ENCODE data around the gene SCG3.
"Not testable (repeated sequence)": the region's sequence is repeated elsewhere in the genome, so short reads cannot be mapped to it uniquely, and the experiment has no call there.

Gene SCG3

DNA sequence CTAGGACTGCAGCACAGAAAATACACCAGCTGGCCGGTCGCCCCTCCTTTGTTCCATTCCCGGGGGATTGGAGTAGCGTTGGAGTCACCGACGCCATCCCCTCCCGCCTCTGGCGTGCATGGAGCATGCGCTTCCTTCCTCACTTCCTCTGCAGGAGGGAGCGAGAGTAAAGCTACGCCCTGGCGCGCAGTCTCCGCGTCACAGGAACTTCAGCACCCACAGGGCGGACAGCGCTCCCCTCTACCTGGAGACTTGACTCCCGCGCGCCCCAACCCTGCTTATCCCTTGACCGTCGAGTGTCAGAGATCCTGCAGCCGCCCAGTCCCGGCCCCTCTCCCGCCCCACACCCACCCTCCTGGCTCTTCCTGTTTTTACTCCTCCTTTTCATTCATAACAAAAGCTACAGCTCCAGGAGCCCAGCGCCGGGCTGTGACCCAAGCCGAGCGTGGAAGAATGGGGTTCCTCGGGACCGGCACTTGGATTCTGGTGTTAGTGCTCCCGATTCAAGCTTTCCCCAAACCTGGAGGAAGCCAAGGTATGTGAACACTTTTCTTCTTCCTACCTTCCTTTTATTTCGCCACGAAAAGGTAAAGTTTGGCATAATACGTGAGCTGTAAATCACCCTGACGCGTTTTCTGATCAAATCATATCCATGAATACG is at the start of gene SCG3:
Gene SCG3 (plus strand): TSS at position 201 of the 661 bp plus-strand sequence. CDS start 253 bp downstream, at position 454.
- peak; percentile 74 for DNase-seq

DNA sequence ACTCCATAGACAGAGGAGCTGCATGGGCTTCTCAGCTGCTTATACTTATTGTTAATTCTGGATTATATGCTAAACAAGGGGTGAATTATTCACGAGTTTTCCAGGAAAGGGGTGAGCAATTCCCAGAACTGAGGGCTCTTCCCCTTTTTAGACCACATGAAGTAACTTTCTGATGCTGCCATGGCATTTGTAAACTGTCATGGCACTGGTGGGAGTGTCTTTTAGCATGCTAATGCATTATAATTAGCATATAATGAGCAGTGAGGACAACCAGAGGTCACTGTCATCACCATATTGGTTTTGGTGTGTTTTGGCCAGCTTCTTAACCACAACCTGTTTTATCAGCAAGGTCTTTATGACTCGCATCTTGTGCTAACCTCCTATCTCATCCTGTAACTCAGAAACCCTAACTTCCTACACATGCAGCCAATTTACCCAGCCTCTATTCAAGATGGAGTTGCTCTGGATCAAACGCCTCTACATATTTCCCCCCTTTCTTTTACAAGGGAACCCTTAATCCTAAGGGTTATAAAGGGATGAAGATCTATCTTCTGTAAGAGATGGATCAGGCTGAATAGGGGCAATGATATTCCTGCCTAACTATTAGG is 46.6 kb upstream of the SCG3 start:
- DNase-seq: peak; percentile 7

DNA sequence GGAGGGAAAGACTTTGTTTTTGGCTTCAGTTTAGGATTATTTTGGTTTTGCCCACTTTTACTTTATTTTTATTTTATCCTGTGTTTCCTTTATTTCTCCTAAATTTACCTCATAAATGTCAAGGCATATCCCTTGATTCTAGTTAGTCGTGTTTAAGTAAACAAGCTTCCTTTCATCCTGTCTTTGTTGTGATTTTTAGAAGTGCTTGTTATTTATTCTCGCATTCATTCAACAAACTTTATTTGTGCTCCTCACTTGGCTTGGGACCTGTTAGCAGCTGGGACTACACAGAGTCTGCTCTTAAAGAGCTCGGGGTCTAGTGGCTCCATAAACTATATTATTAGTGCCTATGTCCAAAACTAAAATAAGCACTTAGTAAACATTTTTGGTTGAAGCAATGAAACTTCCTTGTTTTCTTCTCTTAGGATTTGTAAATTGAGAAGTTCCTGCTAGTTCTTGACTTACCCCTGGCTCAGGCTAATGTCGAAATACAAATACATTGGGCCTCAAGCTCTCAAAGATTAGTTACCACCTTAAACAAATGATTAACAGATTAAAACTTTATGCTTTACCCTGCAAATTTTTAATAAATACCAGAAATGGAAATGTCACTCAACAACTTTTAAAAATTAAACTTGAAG is 39.7 kb upstream of the SCG3 start:
- DNase-seq: no peak

DNA sequence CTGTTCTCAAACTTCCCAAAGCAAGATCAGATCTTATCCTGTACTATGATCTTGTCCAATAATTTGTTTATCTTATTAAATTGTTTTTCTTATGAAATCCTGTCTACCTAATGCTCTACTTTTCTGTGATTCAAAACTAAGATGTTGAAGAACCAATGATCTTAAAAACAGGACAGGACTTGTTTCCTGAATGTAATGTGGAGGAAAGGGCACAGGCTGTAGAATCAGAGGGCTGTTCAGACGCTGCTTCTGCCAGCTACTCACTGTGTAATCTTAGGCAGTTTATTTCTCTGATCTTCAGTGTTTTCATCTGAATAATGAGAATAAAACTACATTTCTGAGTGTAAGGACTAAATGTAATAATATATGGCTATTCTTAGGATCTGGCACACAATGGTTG is 38.6 kb upstream of the SCG3 start:
- no peak for DNase-seq

DNA sequence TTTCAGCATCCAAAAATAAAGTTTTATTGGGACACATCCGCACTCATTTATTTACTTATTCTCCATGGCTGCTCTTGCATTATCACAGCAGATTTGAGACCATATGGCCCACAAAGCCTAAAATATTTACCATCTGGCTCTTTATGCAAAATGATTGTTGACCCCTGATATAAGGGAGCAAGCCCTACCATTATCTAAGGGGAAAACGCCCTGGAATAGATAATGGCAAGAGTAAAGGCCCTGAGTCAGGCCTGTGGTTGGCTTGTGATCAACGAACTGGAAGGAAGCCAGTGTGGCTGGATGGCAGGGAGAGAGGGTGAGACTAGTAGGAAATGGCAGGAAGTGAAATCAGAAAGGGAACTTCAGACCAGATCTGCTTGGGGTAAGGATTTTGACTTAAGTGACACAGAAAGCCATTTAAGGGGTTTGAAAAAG is 34.2 kb upstream of the SCG3 start:
- DNase-seq: peak; percentile 53

DNA sequence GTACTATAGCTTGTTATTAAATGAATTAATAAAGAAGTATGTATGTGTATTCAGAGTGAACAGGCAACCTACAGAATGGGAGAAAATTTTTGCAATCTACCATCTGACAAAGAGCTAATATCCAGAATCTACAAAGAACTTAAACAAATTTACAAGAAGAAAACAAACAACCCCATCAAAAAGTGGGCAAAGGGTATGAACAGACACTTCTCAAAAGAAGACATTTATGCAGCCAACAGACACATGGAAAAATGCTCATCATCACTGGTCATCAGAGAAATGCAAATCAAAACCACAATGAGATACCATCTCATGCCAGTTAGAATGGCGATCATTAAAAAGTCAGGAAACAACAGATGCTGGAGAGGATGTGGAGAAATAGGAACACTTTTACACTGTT is 33.2 kb upstream of the SCG3 start:
- DNase-seq: not testable (repeated sequence)

DNA sequence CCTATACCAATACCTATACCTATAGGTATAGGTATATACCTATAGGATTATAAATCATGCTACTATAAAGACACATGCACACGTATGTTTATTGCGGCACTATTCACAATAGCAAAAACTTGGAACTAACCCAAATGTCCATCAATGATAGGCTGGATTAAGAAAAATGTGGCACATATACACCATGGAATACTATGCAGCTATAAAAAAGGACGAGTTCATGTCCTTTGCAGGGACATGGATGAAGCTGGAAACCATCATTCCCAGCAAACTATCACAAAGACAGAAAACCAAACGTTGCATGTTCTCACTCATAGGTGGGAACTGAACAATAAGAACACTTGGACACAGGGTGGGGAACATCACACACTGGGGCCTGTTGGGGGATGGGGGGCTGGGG is 32.7 kb upstream of the SCG3 start:
- not testable (repeated sequence) for DNase-seq

DNA sequence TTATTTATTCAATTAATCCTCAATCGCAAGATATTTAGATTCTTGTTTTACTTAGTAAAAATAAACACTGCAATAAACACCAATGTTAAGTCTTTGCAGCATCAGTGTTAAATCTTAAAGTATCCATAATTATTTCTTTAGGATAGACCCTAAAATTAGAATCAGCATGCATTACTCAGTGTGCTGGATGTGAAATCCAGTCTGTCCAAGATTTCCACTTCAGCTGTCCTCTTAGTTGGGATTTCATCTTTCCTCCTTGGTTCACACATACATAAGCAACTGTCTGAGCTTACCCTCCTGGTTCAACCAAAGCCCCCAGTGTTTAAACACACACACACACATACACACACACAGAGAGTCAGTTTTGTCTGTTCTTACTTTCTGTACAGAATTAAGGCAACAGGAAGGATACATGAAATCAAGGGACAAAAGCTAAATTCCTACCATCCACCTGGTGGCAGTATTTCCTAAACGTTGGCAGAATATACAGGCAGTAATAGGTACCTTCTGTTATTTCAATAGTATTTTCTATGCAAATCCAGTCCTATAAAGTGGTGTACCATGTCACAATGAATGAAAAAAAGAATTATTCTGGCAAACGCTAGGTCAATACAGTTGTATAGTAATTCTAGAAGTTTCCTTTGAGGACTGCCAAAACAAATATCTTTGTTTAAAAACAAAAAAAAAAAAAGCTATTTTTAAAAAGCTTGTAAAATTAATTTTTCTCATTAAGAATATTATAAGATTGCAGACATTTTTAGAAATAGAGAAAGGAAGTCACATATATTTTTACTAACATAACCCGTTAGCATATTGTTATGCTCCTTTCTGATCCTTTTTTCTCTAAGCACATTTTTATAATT is 31.4 kb upstream of the SCG3 start:
- peak; percentile 66 for DNase-seq

DNA sequence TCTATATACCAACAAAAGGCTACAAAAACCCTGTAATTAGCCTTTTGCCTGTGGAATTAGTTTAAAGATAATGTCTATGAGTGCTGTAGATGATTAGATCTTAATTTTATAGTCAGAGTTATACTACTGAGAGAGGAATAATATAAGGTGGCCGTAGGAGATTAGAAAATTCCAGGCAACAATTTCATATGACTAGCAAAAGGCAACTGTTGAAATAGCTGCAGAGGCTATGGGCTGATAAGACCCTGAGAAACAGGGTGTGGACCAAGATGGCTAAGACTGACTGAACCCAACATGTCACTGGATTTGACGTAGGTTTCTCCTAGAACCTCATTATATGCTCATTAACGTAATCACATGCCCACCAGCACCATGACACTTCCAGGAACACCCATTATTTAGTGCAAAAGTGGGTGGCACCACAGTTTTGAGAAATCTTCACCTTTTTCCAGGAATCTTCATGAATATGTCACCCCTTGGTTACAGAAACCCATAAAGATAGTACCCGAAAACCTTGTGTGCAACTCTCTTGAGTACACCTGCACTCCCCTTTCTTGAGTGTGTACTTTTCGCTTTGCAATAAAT is 29.1 kb upstream of the SCG3 start:
- no peak for DNase-seq

DNA sequence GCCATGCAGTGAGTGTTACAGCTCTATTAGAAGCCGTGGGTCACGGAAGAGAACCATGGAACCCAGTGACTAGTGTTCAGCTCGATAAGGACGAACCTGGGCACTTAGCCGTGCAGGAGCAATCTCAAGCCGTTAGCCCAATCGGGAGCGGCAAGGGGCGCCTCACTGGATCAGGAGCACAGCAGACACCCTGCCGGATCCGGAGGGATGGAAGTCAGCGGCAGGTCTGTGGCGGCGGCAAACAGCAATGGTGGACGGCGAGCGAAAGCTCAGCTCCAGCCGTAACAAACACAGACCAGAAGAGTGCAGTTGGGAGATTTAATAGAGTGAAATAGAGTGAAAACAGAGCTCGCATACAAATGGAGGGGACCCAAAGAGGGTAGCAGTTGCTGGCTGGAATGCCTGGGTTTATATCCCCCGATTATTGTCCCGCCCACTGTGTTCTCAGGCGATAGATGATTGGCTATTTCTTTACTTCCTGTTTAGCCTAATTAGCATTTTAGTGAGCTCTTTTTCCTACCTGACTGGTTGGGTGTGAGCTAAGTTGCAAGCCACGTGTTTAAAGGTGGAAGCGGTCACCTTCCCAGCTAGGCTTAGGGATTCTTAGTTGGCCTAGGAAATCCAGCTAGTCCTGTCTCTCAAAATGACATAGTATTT is 25.8 kb upstream of the SCG3 start:
- DNase-seq: not testable (repeated sequence)

DNA sequence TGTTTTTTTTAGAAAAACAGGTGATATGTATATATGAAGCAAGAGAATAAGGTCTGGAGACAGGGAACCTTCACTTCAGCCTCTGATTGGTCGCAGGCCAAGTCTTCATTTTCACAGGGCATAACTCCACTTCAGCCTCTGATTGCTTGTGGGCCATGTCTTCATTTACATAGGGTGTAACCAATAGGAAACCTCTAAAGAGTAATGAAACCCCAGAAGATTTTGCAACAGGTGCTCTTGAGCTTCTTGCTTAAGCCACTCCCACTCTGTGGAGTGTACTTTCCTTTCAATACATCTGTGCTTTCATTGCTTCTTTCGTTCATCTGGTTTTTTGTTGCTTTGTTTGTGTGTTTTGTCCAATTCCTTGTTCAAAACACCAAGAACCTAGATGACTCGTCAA is 22.6 kb upstream of the SCG3 start:
- DNase-seq: no peak

DNA sequence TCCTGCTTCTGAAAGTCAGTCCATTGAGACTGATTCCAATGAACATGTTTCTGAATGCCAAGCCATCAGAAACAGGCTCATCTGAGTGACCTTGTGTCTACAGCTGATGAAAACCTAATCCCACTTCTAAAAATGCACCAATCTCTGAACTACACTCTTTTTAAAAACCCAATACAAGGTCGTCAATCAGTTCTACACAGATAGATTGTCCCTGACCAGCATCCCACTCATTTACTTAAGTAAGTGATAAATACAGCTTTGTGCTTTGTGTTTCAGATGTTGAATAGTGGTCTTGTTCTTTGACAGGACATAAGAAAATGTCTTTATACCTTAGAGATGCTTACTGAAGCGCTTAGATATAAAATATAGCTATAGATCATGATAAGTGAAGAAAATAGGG is 20.2 kb upstream of the SCG3 start:
- DNase-seq: no peak

DNA sequence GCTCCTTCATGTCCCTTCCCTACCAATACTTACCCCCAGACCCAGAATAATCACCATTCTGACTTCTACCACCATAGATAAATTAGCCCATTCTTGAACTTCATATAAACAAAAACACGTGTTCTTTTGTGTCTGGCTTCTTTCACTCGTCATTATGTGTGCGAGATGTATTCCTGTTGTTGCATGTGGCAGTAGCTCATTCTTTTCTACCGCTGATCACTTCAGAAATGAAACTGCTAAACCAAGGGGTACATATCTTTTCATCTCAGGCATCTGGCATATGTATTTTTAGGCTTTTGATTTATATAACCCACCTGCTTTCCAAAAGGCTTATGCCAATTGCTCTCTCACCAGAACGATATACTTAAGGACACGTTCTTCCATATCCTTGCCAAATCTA is 13.8 kb upstream of the SCG3 start:
- DNase-seq: no peak

DNA sequence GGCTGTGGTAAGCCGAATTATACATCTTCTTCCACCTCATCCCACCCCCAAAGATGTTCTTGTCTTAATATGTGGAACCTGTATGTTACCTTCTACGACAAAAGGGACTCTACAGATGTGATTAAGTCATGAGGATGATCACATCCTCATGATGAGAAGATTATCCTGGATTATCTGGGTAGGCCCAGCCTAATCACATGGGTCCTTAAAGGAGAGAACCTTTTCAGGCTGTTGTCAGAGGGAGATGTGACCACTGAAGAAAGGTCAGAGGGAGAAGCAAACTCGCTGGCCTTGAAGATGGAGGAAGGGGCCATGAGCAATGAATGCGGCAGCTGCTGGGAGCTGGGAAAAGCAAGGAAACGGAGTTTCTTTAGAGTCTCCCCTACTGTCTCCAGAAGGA is 12.9 kb upstream of the SCG3 start:
- no peak for DNase-seq

DNA sequence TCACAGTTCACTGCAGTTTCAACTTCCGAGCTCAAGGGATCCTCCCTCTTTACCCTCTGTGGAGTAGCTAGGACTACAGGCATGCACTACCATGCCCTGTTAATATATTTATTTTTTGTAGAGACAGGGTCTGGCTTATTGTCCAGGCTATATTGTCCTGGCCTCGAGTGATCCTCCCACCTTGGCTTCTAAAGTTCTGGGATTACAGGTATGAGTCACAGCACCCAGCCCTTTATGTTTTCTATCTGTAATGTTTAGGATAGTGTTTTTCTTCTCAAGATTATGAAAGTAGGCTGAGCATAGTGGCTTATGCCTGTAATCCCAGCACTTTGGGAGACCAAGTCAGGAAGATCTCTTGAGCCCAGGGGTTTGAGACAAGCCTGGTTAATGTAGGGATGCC is 11.9 kb upstream of the SCG3 start:
- DNase-seq: no peak

DNA sequence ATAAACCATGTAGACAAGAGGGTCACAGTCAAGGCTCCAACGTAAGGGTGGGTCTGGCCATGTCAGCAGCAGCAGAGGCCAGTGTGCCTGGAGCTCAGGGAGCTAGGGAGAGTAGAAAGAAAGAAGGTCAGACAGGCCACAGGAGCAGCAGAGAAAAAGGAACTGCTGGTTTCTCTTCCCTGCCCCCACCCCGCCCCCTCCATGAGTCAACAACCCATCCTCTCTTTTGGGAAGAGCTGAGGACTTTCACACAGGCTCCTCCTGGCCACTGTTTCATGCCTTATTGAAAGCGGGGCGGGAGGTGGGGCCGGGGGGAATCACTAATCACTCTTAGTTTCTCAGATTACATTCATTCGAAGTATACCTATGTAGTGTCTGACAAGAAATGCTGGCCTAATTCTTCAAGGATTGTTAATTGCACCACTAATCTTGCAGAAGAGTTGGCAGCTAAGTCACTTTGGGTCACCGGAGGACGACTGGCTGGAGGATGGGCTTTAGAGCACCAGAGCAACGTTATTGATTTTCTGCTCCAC is 9.1 kb upstream of the SCG3 start:
- peak; percentile 3 for DNase-seq

DNA sequence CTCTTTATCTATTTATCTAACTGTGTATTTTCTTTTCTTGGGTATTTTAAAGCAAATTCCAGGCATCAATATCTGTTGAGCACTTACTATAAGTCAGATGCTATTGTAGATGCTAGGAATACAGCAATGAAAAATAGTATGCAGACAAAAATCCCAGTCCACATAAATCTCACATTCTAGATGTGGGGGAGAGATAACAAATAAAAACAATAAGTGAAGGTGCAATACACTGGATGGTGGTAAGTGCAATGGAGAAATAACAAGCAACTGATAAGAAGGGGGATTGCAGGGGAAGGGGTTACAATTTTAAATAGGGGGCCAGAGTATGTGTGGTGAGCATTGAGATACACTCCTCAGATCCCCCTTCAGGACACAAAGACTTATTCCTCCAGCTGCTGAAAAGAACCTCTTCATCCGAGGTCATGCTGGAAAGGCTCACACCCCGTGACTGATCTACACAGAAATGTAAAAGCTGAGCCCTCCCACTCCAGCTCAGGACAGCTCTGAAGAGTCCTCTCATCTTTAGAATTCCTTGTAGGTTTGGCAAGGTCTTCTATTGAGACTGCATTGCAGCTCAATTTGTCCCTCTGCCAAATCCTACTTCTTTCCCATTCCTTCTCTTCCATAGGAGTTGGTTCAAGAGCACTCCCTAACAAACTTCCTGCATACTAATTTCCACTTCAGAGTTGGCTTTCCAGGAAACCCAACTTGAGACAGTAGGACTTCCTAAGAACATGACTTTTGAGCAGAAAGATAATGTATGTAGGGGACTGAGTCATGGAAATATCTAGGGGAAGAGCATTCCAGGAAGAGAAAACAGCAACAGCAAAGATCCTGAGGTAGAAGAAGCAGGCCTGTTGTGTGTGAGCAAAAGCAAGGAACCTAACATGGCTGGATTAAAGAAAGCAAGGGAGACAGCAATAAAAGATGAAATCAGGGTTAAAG is 8.1 kb upstream of the SCG3 start:
- no peak for DNase-seq

DNA sequence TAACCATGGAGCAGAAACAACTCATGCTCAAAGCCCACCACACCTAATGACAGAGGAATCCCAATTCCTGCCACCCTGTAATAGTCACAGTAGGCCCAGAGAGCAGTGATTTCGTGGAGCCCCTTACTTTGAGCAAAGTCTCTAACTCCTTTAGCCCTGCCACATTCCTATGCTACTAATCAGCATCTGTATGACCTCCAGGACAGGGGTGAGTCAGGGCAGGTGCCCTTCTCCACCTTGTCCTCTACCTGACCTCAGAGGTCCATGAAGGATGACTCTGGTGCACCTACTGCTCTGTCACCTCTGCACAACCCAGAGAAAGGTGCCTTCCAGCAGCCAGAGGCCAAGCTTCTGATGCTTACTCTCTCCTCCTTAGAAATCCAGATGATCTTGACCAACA is 6.1 kb upstream of the SCG3 start:
- DNase-seq: no peak

DNA sequence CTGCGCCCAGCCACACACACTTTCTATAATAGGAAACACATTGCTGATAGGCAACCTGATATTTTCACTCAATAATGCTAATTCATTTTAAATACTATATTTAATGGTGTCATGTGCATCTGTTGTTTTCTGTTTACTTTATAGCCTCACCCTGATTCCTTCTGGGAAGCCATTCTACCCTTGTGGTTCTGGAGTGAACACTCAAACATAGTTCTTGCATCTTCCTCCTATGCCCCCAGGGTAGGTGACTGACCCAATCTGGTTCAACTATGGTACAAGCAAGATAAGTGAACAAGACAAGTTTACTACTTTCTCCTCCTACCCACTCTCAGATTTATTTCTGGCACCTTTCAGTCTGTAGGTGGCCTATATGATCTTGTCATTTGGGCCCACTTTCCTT is 4.3 kb upstream of the SCG3 start:
- no peak for DNase-seq

DNA sequence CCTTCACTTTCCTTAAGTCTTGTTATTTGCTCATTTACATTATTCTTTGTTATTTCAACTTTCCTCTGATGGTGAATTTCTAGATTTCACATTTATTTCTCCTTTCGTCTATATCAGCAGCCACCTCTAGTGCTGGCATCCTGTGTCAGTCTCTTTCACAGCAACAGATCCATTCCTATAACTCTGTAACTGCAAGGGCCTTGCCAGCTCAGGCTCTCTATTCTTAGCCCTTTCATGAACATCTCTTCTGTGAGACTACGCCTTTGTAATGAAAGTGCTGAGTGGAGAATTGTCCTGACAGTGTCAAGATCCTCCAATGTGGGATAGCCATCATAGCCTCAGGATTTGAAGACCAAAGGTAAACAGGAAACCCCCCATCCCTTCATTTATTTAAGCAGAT is 3.9 kb upstream of the SCG3 start:
- no peak for DNase-seq

DNA sequence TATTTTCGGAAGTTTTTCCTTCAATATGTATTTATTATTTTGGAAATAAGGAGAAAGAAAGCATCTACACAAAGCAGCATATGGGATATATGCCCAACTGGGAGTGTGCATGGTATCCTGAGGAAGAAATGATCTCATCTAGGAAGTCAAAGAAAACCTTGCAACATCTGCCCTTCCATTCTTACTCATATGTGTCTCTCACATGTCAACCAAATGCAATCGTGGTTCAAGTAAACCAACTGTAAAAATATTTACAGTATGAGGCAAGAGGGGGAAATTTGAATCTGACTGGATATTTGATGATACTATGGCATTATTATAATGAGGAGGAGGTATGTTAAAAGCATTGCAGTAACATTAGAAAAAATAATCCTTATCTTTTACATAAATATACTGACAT is 3.2 kb upstream of the SCG3 start:
- no peak for DNase-seq
